GM12873 (cell line): ENCODE measurements around the gene POU2AF2.

Experiments used
- CTCF ChIP-seq: IDR thresholded peaks from 2 replicates; pipeline ENCODE4 v1.5.1; 2012; ENCODE audit warnings: low read depth, mild to moderate bottlenecking, moderate library complexity, low read length, control low read depth; ENCODE audit not compliant: insufficient read depth; ENCODE audit errors: missing control alignments

Gene POU2AF2, protein sequence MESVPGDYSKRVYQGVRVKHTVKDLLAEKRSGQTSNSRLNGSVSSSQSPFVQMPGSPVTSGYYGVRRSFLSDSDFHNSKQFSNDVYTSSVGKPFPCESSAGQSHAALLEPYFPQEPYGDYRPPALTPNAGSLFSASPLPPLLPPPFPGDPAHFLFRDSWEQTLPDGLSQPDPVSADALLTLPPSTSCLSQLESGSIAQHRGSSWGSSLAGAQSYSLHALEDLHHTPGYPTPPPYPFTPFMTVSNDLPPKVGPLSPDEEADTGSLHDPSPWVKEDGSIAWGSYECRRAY

GRCh38 chr11:111245425-111245824 is at the start of gene POU2AF2:
TSS of gene POU2AF2 (plus strand) at chr11:111245725. CDS start at chr11:111245854, 129 bp downstream.
- TF ChIP-seq CTCF: no peak

- TF ChIP-seq CTCF: no peak
These were observed 45.5 kb upstream of the POU2AF2 start for GRCh38 chr11:111200010-111200534.

GRCh38 chr11:111204211-111204610 is 41.3 kb upstream of the POU2AF2 start:
- TF ChIP-seq CTCF: no peak

DNA sequence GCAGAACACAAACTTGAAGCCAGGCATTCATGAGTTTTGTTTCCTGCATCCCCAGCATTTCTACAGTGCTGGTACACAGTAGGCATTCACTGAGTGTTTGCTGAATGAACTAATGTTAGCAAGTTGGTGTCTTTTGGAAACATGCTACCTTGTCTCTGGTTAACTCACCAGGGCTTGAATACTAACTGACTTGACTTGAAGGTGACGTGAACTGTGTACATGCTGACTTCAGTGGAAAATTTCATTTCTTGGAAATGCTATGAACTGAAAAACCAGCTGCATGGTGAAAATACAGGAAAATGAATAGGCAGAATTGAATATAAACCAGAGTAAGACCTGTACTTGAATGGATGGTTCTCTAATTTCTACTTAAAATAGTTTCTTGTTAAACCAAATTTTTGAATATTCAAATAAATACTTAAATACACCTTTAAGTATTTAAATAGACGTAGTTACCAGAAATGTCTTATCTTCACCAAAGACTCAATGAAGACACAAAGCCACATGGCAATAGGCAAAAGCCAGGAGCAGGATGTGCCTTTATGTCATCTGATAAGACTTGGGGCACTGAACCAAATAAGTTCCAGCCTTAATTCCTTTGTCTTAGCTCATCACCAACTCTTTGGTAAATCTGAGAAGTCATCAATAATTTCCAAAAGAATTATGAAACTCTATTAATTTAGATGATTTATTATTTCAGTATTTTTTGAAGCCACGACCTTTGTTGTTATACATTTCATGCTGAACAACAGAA is 39.7 kb upstream of the POU2AF2 start:
- no peak for TF ChIP-seq CTCF

GRCh38 chr11:111206472-111206871 is 39.1 kb upstream of the POU2AF2 start:
- TF ChIP-seq CTCF: no peak

GRCh38 chr11:111207213-111207612 is 38.3 kb upstream of the POU2AF2 start:
- TF ChIP-seq CTCF: no peak
